ENCODE measurements around the gene CA6.

GRCh38 chr1:8981169-8981568 is 35.5 kb downstream of the CA6 start:
- TF ChIP-seq CTCF (IDR thresholded peaks at IDR 0.05; ENCODE audit: low read depth, low read length) (no peak), POLR2A (IDR thresholded peaks at IDR 0.05; ENCODE audit: extremely low read depth, insufficient read length) (no peak)

Data from NB4 (cell line).